GM18909 (cell line): ENCODE data around the gene JOSD2.

Source experiments
- ATAC-seq: cut with Tn5 transposase; IDR thresholded peaks from one replicate; pipeline ENCODE4 v1.9.1; 2021; ENCODE audit warnings: mild to moderate bottlenecking; ENCODE audit not compliant: unreplicated experiment, poor library complexity

Gene JOSD2

GRCh38 chr19:50458396-50459066 is 52.5 kb downstream of the JOSD2 start:
- ATAC-seq, result no peak

DNA sequence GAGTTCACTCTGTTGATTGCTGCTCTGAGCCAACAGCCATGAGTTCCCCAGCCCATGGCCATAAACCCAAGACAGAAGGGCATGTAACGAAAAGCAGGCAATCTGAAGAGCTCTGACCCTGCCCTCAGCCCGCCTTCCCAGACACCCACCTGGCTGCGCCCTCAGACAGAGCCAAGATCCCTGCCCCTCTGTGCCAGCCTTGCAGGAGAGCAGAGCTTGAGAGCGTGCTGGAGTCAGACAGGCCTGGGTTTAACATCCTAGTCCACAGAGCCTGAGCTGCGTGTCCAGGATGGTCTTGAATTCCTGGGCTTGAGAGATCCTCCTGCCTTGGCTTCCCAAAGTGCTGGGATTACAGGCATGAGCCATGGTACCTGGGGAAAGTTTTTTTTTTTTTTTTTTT is 53.7 kb downstream of the JOSD2 start:
- no peak for ATAC-seq
